Adrenal gland (tissue), 12 donors: ENCODE results near the gene AKAP7. TPM values are rescaled to one million over a fixed set of nuclear protein-coding genes. Genes with fewer than 3 reads are reported as not detected.
A peak's percentile ranks its signal among the peaks of the same experiment; 100 is the strongest.

Experiments used
- DNase-seq, 7 donors: peaks; one replicate each; pipeline ENCODE4 v3.0.0-alpha.2; 2019 to 2020
- H3K27ac ChIP-seq, 5 donors: fragments of 200-600 bp; sonication (generic) in 4 of 5; 1 replicate in 3 of 5; 2 replicates in 2 of 5; pipeline versions ENCODE4 v1.5.1 to v1.8.0; 2016 to 2020; ENCODE audit warnings: mild to moderate bottlenecking in 1 of 5
- H3K27me3 ChIP-seq: fragments of 200-600 bp; 2 replicates; pipeline ENCODE4 v1.8.0; 2021
- H3K36me3 ChIP-seq, 2 donors: fragments of 200-600 bp; replicated peaks in 1 of 2; 1 replicate in 1 of 2; 2 replicates in 1 of 2; pipeline versions ENCODE4 v1.5.1 to v1.8.0; 2018 to 2022
- H3K4me1 ChIP-seq, 2 donors: fragments of 200-600 bp; replicated peaks in 1 of 2; 1 replicate in 1 of 2; 2 replicates in 1 of 2; pipeline versions ENCODE4 v1.5.1 to v1.8.0; 2018 to 2021
- H3K4me3 ChIP-seq, 4 donors: fragments of 200-600 bp; sonication (generic) in 3 of 4; one replicate each; pipeline ENCODE4 v1.5.1; 2016 to 2018
- H3K9me3 ChIP-seq, 3 donors: fragments of 200-600 bp; sonication (generic) in 1 of 3; replicated peaks in 1 of 3; 1 replicate in 2 of 3; 2 replicates in 1 of 3; pipeline versions ENCODE4 v1.5.1 to v1.8.0; 2016 to 2021
- POLR2A ChIP-seq, 2 donors: fragments of 450-650 bp; IDR thresholded peaks; one replicate each; pipeline ENCODE4 v1.6.1; 2017; ENCODE audit warnings: antibody characterized with exemption in 2 of 2, mild to moderate bottlenecking in 2 of 2, moderate library complexity in 1 of 2
- WGBS, 4 donors: extraction: QIAGEN DNeasy Blood & Tissue Kit in 2 of 4; methylation state at CpG; one replicate each; pipeline versions ENCODE4 v1.1.5 to v1.1.7; 2013 to 2017; 5-methylcytosine and 5-hydroxymethylcytosine counted together
- intact Hi-C, 2 donors: fragments of 100-400 bp; cut with DNase I; formaldehyde crosslinking; loops; one replicate each; pipeline versions ENCODE4 v1.14.1 to v1.15.0; 2022 to 2023
- polyA plus RNA-seq, 3 donors: library from polyadenylated mRNA; stranded (reverse); fragments of 200-250 nt in 2 of 3; fragments of 350-450 nt in 1 of 3; fragmentation: Illumina TruSeq in 1 of 3; extraction: RNeasy Lipid Tissue Mini Kit (QIAGEN cat#74804) in 1 of 3; gene quantifications; one replicate each; pipeline ENCODE4 v1.2.3, GENCODE V29; 2013 to 2014
- total RNA-seq, 9 donors: library from RNA; depleted of rRNA in 4 of 9; stranded (reverse); fragments of >200 nt in 4 of 9; fragments of 120-200 nt in 1 of 9; fragmentation: NEBNext Ultra II Directional in 1 of 9; extraction: Animal tissue kit (Norgen Biotek cat#: 25700) in 1 of 9; gene quantifications; one replicate each; pipeline versions ENCODE4 v1.1.0 to v1.2.4, GENCODE V29; 2013 to 2023
- TF ChIP-seq, protein P1 (sequence below), 6 experiments: fragments of 450-650 bp in 4 of 6; fragments of 200-600 bp in 2 of 6; sonication (generic) in 1 of 6; IDR thresholded peaks; 1 replicate in 5 of 6; 2 replicates in 1 of 6; pipeline versions ENCODE4 v1.5.1 to v1.8.0; 2016 to 2021; ENCODE audit warnings: antibody characterized with exemption in 6 of 6, mild to moderate bottlenecking in 2 of 6, moderate library complexity in 1 of 6
- donor health status: healthy with polysubstance abuse.
- donor health status: Bipolar disorder and iron deficiency.
- donor health status: DM: yes; HTN: yes; CAD: no.
- donor health status: DM: no; HTN: no; CAD: no.
- donor health status: DM: no; HTN: no; CAD: no.
- donor health status: DM: yes; HTN: yes; CAD: no.

Gene AKAP7
- total and polyA plus RNA-seq, 12 donors, result 36.2 to 165 (median 62.2) TPM

DNA sequence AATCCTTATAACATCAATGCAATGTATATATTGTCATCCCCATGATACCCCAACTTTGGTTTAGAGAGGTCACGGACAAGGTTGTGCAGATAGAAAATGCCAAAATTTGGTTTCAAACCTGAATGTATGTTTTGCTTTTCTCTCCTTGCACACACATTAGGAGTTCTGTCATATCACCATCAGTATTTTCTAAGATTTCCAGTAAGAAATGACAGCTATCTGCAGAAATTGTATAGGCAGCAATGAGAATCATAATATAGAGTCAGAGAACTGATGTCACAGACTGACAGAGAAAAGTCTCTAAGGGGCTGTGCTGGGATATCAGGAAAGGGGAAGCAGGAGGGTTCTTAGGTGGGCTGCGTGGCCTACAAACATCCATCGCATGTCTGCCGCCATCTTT, 140.0 kb downstream of the AKAP7 start:
- no peaks in the 10 kb centered on the region for H3K9me3 ChIP-seq
- DNase-seq, result no peak
- no peaks in the 10 kb centered on the region for H3K36me3 ChIP-seq
- 97 to 100% (median 99%) methylated on average over 4 of the region's 4 CpGs for WGBS, 4 donors
- no peak overlapping the region for H3K27ac ChIP-seq
- peaks cover 0 to 8% of the 10 kb centered on the region in 2 donors for H3K4me1 ChIP-seq
- H3K4me3 ChIP-seq, result no peak overlapping the region
- H3K27me3 ChIP-seq, result no peaks in the 10 kb centered on the region
- intact Hi-C loops, result no loop called here
- TF ChIP-seq, protein P1, sequence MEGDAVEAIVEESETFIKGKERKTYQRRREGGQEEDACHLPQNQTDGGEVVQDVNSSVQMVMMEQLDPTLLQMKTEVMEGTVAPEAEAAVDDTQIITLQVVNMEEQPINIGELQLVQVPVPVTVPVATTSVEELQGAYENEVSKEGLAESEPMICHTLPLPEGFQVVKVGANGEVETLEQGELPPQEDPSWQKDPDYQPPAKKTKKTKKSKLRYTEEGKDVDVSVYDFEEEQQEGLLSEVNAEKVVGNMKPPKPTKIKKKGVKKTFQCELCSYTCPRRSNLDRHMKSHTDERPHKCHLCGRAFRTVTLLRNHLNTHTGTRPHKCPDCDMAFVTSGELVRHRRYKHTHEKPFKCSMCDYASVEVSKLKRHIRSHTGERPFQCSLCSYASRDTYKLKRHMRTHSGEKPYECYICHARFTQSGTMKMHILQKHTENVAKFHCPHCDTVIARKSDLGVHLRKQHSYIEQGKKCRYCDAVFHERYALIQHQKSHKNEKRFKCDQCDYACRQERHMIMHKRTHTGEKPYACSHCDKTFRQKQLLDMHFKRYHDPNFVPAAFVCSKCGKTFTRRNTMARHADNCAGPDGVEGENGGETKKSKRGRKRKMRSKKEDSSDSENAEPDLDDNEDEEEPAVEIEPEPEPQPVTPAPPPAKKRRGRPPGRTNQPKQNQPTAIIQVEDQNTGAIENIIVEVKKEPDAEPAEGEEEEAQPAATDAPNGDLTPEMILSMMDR (IDR thresholded peaks at IDR 0.05), result no peak
- TF ChIP-seq POLR2A (IDR thresholded peaks at IDR 0.05), result no peak

DNA sequence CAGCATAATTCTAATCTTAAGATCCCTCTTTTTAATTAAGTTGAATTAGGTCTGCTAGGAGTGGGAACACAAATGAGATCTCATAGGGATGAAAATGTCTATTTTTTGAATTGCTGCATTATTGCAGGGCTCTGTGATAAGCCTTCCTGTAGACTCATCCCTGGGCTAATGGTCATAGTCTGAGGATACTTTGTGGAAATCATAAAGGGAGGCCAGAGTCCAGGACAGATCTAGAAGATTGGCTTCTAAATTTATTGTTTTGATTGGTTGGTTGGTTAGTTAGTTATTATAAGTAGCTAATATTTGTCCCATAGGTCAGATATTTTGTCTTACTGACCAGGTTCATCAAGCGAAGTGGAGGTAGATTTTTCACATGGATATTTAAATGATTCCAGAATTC, 142.3 kb downstream of the AKAP7 start:
- Histone ChIP-seq H3K27me3 (no peaks in the 10 kb centered on the region), H3K27ac (no peak overlapping the region), H3K4me1 (peaks cover 5 to 26% of the 10 kb centered on the region in 2 donors), H3K4me3 (no peak overlapping the region), H3K36me3 (no peaks in the 10 kb centered on the region), H3K9me3 (no peaks in the 10 kb centered on the region)
- 95 to 100% (median 98%) methylated on average over 1 of the region's 1 CpG for WGBS, 4 donors
- no peak for DNase-seq
- TF ChIP-seq, protein P1 (IDR thresholded peaks at IDR 0.05), result no peak
- no peak for TF ChIP-seq POLR2A (IDR thresholded peaks at IDR 0.05)
- intact Hi-C loops, result no loop called here

DNA sequence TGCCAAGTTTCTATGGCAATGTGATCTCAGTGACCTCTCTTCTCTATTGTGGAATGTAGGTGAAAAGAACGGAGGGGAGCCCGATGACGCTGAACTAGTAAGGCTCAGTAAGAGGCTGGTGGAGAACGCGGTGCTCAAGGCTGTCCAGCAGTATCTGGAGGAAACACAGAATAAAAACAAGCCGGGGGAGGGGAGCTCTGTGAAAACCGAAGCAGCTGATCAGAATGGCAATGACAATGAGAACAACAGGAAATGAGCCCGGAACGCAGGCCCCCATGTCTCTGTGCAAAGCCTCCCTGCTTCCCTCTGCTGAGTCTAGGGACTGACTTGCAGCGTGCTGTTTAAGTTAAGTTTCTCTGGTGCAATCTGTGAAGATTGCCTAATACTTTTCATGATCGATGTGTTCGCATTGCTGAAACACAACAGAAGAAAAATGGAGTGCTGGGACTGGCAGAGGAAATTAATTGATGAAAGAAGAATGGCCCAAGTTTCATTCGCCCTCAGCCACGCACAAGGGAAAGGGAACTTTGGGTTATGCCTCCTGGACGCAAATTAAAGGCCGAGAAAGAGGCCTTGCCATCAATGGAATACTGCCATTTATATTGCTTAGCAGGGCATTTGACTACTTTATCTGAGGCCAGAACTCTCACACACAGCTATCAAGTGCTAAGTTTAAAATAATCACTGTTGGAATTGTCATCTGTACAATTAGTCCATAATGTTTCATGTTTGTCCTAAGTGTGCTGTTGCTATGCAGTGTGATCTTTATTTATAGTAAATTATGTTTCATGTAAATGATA, 146.4 kb downstream of the AKAP7 start:
- H3K27me3 ChIP-seq, result no peaks in the 10 kb centered on the region
- H3K36me3 ChIP-seq, result no peaks in the 10 kb centered on the region
- TF ChIP-seq, protein P1 (IDR thresholded peaks at IDR 0.05), result no peak
- TF ChIP-seq POLR2A (IDR thresholded peaks at IDR 0.05), result peak in 1 of 2 donors; percentile 16
- no peaks in the 10 kb centered on the region for H3K9me3 ChIP-seq
- peak overlapping the region; percentile 10 to 72 (median 64) for H3K27ac ChIP-seq
- DNase-seq, result peak; percentile 63 to 87 (median 70)
- intact Hi-C loops, result no loop called here
- WGBS, 4 donors, result 15 to 24% (median 18%) methylated on average over 16 of the region's 16 CpGs
- peak overlapping the region in 1 of 4 donors; percentile 14 for H3K4me3 ChIP-seq
- H3K4me1 ChIP-seq, result peaks cover 5 to 18% of the 10 kb centered on the region in 2 donors

DNA sequence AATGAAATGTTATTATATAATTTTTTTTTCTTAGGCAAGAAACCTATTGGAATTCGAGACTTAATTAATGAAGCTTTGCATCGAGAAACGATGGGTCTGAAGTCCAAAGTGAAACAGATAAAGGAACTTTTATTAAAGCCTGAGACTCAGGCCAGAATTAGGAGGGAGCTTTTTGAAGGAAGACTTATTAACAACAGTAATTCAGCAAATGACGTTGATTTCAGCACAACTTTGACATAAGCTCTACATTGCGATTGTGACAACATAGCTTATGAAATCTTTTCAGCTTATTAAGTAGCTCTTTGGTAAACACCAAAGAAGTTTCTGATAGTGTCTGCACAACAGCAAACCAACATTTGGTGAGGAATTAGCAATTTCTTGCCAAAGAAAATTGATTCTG, 147.1 kb downstream of the AKAP7 start:
- H3K27ac ChIP-seq, result peak overlapping the region in 1 of 5 donors; percentile 68
- no peaks in the 10 kb centered on the region for H3K9me3 ChIP-seq
- no peak overlapping the region for H3K4me3 ChIP-seq
- H3K27me3 ChIP-seq, result no peaks in the 10 kb centered on the region
- intact Hi-C loops, result no loop called here
- peaks cover 5 to 18% of the 10 kb centered on the region in 2 donors for H3K4me1 ChIP-seq
- no peak for TF ChIP-seq POLR2A (IDR thresholded peaks at IDR 0.05)
- TF ChIP-seq, protein P1 (IDR thresholded peaks at IDR 0.05), result no peak
- DNase-seq, result no peak
- WGBS, 4 donors, result 92 to 97% (median 94%) methylated on average over 5 of the region's 5 CpGs
- no peaks in the 10 kb centered on the region for H3K36me3 ChIP-seq
